ENCODE results near the gene SETX.

The SETX gene

GRCh38 chr9:132239999-132240840, 114.6 kb downstream of the SETX start:
- DNase-seq = no peak

GRCh38 chr9:132239518-132239917, 115.3 kb downstream of the SETX start:
- no peak for DNase-seq

- no peak for DNase-seq
These were observed 115.8 kb downstream of the SETX start for GRCh38 chr9:132238992-132239391.

- no peak for DNase-seq
These were observed 116.5 kb downstream of the SETX start for GRCh38 chr9:132238026-132238972.

- no peak for DNase-seq
These were observed 117.3 kb downstream of the SETX start for GRCh38 chr9:132237481-132237880.

GRCh38 chr9:132236662-132237311, 118.0 kb downstream of the SETX start:
- no peak for DNase-seq

GRCh38 chr9:132235894-132236661, 118.7 kb downstream of the SETX start:
- DNase-seq = peak; percentile 42

GRCh38 chr9:132235125-132235524, 119.7 kb downstream of the SETX start:
- no peak for DNase-seq

GRCh38 chr9:132234535-132234934, 120.3 kb downstream of the SETX start:
- no peak for DNase-seq

DNA sequence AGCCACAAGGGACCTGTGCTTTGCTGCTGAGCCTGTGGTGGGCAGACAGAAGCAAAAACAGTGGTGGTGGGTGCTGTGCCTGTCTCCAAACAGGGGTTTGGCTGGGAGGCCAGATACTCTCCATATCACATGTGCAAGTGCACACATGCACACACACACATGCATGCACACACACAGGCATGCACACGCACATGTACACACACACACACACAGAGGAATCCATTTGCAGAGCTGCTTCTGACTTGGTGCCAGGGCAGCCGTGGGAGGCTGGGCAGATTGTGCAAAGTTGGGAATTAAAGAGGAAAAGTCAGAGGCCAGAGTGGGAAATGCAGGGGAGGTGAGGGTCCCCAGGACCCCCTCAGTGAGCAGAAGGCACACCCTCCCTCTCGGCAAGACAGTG, 121.6 kb downstream of the SETX start:
- no peak for DNase-seq

- no peak for DNase-seq
These were observed 122.3 kb downstream of the SETX start for GRCh38 chr9:132232522-132232921.

DNA sequence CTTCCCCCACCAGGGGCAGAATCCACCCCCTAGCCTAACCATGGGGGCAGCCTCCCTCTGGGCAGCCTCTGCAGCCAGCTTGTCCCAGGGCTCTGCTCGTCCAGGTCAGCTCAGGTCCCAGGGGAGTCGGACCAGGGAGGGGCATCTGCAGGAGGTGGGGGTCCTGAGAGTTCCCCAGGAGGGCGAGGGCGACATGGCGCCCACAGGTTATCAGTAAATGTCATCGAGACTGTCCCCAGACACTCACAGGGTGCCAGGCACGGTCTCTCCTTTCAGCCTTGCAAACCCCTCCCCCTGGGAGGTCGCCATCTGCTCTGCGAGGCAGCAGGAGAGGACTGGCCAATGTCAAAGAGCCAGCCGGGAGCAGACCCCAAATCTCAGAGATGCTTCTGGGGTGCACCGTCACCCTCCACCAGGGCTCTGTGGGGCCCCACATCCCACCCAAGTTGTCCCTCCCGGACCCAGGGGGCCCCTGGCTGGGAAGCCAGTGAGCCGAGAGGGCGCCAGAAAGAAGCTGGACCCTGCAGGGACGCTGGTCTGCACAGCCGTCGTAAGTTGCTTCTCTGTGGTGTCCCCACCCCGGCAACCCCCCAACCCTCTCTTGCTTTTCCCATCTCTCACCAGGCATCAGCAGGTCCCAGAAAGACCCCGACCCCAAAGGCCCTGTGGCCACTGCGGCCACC, 123.6 kb downstream of the SETX start:
- DNase-seq = no peak

DNA sequence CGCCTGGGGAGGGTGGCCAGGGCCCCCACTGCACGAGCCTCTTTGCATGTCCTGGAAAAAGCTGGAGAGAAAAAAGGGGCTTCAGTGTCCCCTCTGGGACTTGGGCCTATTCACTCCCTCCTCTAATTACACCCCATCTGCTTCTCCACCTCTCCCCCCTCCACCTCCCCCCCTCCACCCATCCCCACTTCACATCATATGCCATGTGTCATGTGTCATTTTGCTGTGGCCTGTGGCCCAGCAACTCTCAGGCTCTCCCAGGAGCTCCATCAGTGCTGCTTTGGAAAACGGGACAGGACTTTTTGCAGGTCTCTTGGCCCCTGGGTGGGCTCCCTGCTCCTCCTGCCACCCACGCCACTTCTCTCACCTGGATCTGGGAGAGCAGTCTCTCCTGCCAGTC, 124.2 kb downstream of the SETX start:
- no peak for DNase-seq

- no peak for DNase-seq
These were observed 126.7 kb downstream of the SETX start for GRCh38 chr9:132228062-132228461.

GRCh38 chr9:132226571-132227430, 128.0 kb downstream of the SETX start:
- DNase-seq = no peak

- no peak for DNase-seq
These were observed 130.1 kb downstream of the SETX start for GRCh38 chr9:132224645-132225044.

GRCh38 chr9:132221941-132222340, 132.8 kb downstream of the SETX start:
- no peak for DNase-seq

DNA sequence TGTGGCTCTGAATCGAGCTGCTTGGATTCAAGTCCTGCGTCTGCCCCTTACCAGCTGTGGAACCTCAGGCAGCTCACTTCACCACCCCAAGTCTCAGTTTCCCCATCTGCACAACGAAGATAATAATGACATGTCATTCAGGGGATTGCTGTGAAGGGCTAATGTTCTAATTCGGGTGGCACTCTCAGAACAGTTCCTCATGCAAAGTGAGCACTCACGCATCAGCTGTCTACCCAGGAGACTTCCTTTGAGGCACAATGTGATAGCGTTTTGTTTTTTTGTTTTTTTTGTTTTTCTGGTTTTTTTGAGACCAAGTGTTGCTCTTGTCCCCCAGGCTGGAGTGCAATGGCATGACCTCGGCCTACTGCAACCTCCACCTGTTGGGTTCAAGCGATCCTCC, 136.6 kb downstream of the SETX start:
- DNase-seq = no peak

DNA sequence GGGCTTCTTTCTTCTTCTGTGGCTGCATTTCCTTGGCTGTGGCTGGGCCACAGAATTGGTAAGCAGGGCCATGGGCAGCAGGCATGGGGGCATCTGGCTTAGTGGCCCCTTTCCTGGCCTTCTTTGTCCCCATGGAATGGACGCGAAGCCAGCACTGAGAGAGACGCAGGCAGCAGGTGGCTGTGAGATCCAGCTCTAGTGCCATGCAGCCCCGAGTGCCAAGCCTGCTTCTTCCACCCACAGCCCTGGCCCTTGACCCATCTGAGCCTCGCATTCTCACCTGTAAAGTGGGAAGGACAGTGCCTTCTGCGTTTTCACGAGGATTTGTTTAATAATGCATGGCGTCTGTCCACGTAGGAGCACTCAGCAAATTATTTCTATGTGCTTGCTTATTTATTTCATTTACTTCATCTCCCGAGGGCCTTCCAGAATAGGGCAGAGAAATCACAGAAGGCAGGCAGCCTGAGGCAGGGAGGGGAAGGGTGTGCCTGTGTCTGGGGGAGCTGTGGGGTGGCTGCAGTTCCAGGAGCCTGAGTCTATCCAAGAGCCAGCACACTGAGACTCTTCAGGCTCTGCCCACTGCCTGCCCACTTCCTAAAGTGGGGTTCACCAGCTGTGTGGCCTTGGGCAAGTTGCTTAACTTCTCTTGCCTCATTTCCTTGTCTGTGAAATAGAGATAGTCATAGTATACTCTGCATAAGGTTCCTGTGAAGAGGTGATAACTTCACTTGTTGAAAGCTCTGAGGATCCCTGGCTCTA, 137.7 kb downstream of the SETX start:
- DNase-seq = no peak

DNA sequence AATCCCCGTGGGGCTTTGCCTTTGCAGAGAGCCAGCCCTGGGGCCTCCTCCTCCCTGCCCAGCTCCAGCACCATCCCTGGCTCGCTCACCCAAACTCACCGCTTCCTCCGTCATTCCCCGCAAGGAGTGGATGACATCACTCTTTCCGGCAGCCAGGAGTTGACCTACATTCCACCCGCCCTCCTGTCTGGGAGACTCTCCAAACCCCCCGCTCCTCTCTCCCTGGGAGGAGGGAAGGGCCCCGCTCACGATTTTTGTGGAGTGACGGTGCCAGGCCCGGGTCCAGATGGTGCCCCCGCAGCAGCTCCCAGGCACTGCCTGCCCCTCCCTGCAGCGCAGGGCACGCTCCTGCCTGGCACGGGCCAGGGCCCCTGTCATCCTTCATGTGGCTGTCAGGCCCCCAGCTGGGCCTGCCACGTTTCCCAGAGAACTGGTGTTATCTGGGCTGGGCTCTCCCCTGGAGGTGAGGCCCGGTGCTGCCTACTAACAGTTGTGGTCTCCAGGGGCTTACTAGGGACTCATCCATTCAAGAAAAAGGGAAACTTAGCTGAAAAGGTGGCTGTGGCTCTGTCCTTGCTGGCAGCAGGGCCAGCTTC, 140.7 kb downstream of the SETX start:
- no peak for DNase-seq
